GM19455 (cell line): ENCODE measurements around the gene VDAC2.

ENCODE experiments used
- ATAC-seq: cut with Tn5 transposase; IDR thresholded peaks from one replicate; pipeline ENCODE4 v1.9.1; 2021; ENCODE audit not compliant: unreplicated experiment

Gene VDAC2

GRCh38 chr10:75247797-75248196, 37.2 kb downstream of the VDAC2 start:
- no peak for ATAC-seq

DNA sequence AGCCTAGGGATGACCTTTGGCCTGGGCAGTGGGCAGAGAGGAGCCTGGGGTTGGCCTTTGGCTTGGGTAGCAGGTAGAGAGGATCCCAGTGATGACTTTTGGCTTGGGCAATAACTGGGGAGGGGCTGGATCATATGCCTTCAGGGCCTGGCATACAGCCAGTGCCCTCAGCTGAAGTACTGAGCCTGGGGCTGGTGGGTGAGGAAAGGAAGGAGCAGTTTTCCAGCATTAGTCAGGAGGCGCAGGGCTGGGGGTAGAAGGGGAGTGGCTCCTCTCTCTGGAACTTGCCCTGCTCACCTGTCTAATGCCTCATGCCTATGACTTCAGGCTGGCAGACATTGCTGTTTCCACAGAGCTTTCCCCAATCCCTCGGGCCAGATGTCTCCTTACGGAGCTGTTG, 40.3 kb downstream of the VDAC2 start:
- no peak for ATAC-seq

GRCh38 chr10:75253281-75254220, 43.0 kb downstream of the VDAC2 start:
- no peak for ATAC-seq

DNA sequence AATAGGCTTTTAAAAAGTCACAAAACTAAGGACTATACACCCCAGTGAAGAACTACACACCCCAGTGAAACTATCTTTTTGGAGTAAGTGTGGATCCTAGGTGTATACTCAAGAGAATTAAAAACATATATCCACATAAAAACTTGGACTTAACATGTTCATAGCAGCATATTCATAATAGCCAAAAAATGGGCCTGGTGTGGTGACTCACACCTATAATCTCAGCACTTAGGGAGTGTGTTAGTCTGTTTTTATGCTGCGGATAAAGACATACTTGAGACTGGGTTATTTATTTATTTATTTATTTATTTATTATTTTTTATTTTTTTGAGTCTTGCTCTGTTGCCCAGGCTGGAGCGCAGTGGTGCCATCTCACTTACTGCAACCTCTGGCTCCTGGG, 44.1 kb downstream of the VDAC2 start:
- ATAC-seq, result no peak

- ATAC-seq, result no peak
Observed at GRCh38 chr10:75260990-75261389, 50.4 kb downstream of the VDAC2 start.

DNA sequence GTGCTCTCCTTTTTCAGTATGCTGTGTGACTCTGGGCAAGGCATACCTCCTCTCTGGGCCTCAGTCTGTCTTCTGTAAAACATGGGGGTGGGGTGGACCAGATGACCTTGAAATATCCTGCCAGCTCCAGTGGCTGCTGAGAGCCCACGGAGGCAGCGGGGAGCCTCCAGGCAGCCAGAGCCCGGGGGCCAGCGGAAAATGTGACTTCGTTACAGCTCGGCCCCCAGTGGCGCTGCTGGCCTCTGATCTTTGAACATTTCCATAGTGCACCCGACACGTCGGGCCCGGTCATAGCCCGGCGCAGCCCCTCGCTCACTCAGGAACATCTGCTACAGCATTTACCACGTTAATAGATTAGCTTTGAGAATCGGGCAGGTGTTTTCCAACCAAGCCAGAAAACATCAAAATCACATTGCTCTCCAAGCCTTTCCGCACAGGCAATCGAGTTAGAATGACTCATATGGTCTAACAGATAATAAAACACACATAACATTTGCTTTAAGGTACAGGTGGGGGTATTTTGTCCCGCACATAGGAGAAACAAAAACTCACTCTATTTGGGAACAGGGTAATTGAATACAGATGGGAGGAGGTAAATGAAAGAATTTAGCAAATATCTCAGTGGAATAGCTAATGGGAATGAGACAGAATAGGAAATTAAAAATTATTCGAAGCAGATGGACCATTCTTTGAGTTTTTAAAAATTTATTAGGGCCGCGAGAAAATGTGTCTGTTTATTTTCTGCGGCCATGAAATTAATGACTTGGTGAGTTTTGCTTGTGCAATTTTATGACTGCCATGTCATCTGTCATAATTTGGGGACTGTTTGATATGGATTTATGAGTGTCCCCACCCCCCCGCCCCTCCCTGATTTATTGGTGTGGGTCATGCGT, 51.5 kb downstream of the VDAC2 start:
- ATAC-seq, result no peak

GRCh38 chr10:75263806-75264205, 53.2 kb downstream of the VDAC2 start:
- ATAC-seq, result no peak

- no peak for ATAC-seq
Observed at GRCh38 chr10:75265856-75266255, 55.3 kb downstream of the VDAC2 start.

GRCh38 chr10:75266945-75267344, 56.3 kb downstream of the VDAC2 start:
- no peak for ATAC-seq

DNA sequence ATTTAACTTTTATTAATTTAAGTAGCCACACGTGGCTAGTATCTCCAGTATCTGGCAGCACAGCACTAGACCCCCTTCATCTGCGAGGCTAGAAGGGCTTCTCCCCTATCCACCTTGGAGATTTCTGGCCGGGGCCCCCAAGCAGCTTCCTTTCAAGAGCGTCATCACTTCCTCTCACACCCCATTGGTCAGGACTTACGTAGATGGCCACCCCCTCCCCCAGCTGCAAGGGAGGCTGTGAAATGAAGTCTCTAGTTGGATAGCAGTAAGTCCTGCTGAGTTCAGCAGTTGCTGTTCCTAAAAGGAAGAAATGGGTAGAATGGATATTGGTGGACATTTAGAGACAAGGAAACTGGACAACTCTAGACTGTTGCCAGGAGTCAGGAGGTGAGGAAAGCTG, 59.0 kb downstream of the VDAC2 start:
- ATAC-seq, result no peak

GRCh38 chr10:75272094-75272493, 61.5 kb downstream of the VDAC2 start:
- ATAC-seq, result no peak

DNA sequence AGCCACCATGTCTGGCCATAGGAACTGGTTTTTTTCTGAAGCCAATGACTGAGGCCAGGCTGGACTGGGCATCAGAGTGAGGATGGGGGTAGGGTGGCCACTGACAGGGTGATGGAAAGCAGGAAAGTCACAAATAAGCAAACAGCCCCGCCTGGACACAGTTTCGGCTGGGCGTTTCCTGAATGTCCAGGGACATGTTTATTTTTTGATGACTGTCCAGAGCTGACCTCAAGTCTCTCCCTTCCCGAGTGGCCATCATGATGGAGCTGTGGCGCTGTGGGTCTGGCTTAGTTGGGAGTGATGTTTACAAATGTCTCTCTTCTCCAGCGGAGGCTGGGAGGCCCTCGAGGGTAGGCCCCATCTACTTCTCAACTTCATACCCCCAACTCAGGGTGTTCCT, 62.3 kb downstream of the VDAC2 start:
- ATAC-seq, result no peak

- ATAC-seq, result no peak
Observed at GRCh38 chr10:75276069-75276872, 65.7 kb downstream of the VDAC2 start.

GRCh38 chr10:75280236-75280635, 69.6 kb downstream of the VDAC2 start:
- no peak for ATAC-seq
